LNCaP clone FGC (cell line): ENCODE measurements around the gene LAPTM5.

Source experiments
- DNase-seq: peaks from one replicate; pipeline ENCODE4 v3.0.0-alpha.2; 2011; ENCODE audit warnings: low read depth
- H3K4me3 ChIP-seq: 2 replicates; pipeline ENCODE4 v1.5.1; 2011; ENCODE audit warnings: mild to moderate bottlenecking, low read depth, low read length, control low read depth
- CTCF ChIP-seq: IDR thresholded peaks from 2 replicates; pipeline ENCODE4 v1.5.1; 2012; ENCODE audit warnings: mild to moderate bottlenecking; ENCODE audit not compliant: control insufficient read depth, insufficient read depth; ENCODE audit errors: extremely low read depth

LAPTM5 gene

GRCh38 chr1:30762930-30763650, 5.5 kb upstream of the LAPTM5 start:
- H3K4me3 ChIP-seq: no peak overlapping the region
- DNase-seq: no peak
- no peak for TF ChIP-seq CTCF

- no peak overlapping the region for H3K4me3 ChIP-seq
- TF ChIP-seq CTCF: no peak
- DNase-seq: no peak
Observed at GRCh38 chr1:30762152-30762929, 4.8 kb upstream of the LAPTM5 start.

- no peak for DNase-seq
- TF ChIP-seq CTCF: no peak
- no peak overlapping the region for H3K4me3 ChIP-seq
Observed at GRCh38 chr1:30761381-30762151, 4.0 kb upstream of the LAPTM5 start.

- no peak for DNase-seq
- TF ChIP-seq CTCF: no peak
- no peak overlapping the region for H3K4me3 ChIP-seq
Observed at GRCh38 chr1:30760596-30761324, 3.2 kb upstream of the LAPTM5 start.

DNA sequence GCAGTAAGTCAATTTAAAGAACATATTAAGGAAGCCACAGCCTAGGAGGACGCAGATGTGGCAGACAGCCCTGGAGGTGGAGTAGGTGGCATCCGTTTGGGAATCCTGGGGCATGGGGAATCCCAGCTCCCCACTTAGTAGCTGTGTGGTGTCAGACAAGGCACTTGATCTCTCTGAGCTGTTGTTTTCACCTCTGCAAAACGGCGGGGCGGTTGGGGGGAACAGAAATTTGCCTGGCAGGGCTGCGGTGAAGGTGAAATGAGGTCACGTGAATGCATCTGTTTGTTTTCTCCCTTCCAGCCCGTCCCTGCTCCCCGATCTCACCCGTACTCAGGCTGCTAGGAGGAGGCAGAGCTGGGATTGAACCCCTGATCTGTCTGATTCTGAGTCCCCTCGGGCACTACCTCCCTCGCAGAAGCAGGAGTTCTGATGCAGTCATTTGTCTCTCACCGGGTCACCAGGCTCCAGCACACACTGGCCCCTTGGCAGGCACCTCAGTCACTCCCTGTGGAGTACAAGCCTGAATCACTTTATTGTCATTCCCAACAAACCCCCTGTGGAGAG, 2.2 kb upstream of the LAPTM5 start:
- DNase-seq: no peak
- no peak overlapping the region for H3K4me3 ChIP-seq
- TF ChIP-seq CTCF: no peak

- no peak overlapping the region for H3K4me3 ChIP-seq
- no peak for DNase-seq
- TF ChIP-seq CTCF: no peak
Observed at GRCh38 chr1:30758785-30759380, 1.3 kb upstream of the LAPTM5 start.
